ENCODE measurements around the gene DHRS7B.
A peak's percentile ranks its signal among the peaks of the same experiment; 100 is the strongest.
"Not testable (repeated sequence)": the region's sequence is repeated elsewhere in the genome, so short reads cannot be mapped to it uniquely, and the experiment has no call there.

Gene DHRS7B

GRCh38 chr17:21105064-21105894, 21.5 kb upstream of the DHRS7B start:
- in situ Hi-C loops (cut with HindIII; ENCODE audit: low pct_ligation_motif_present, low pct_unique_long_range_greater_than_20kb, low sequenced_read_pairs), result no loop called here
- DNase-seq, result no peak

GRCh38 chr17:21106316-21106715, 20.4 kb upstream of the DHRS7B start:
- in situ Hi-C loops (cut with HindIII; ENCODE audit: low pct_ligation_motif_present, low pct_unique_long_range_greater_than_20kb, low sequenced_read_pairs), result no loop called here
- DNase-seq, result no peak

- in situ Hi-C loops (cut with HindIII; ENCODE audit: low pct_ligation_motif_present, low pct_unique_long_range_greater_than_20kb, low sequenced_read_pairs); DNase-seq: not testable (repeated sequence)
Observed at GRCh38 chr17:21107067-21107650, 19.6 kb upstream of the DHRS7B start.

- DNase-seq, result no peak
Observed at GRCh38 chr17:21108651-21109050, 18.1 kb upstream of the DHRS7B start.

GRCh38 chr17:21113049-21113690, 13.6 kb upstream of the DHRS7B start:
- no peak for DNase-seq
- in situ Hi-C loops (cut with HindIII; ENCODE audit: low pct_ligation_motif_present, low pct_unique_long_range_greater_than_20kb, low sequenced_read_pairs), result no loop called here

More at GRCh38 chr17:21108651-21109050, 18.1 kb upstream of the DHRS7B start:
- in situ Hi-C loops (cut with HindIII; ENCODE audit: low pct_ligation_motif_present, low pct_unique_long_range_greater_than_20kb, low sequenced_read_pairs), result no loop called here

GRCh38 chr17:21113716-21114115, 13.0 kb upstream of the DHRS7B start:
- in situ Hi-C loops (cut with HindIII; ENCODE audit: low pct_ligation_motif_present, low pct_unique_long_range_greater_than_20kb, low sequenced_read_pairs), result no loop called here
- DNase-seq, result no peak

- in situ Hi-C loops (cut with HindIII; ENCODE audit: low pct_ligation_motif_present, low pct_unique_long_range_greater_than_20kb, low sequenced_read_pairs); DNase-seq: not testable (repeated sequence)
Observed at GRCh38 chr17:21114791-21115190, 12.0 kb upstream of the DHRS7B start.

GRCh38 chr17:21119247-21119918, 7.4 kb upstream of the DHRS7B start:
- peak; percentile 58 for DNase-seq
- in situ Hi-C loops (cut with HindIII; ENCODE audit: low pct_ligation_motif_present, low pct_unique_long_range_greater_than_20kb, low sequenced_read_pairs), result no loop called here

- DNase-seq, result no peak
- in situ Hi-C loops (cut with HindIII; ENCODE audit: low pct_ligation_motif_present, low pct_unique_long_range_greater_than_20kb, low sequenced_read_pairs), result no loop called here
Observed at GRCh38 chr17:21119919-21120249, 6.9 kb upstream of the DHRS7B start.

- DNase-seq, result no peak
- in situ Hi-C loops (cut with HindIII; ENCODE audit: low pct_ligation_motif_present, low pct_unique_long_range_greater_than_20kb, low sequenced_read_pairs), result no loop called here
Observed at GRCh38 chr17:21124086-21124485, 2.7 kb upstream of the DHRS7B start.

- DNase-seq; in situ Hi-C loops (cut with HindIII; ENCODE audit: low pct_ligation_motif_present, low pct_unique_long_range_greater_than_20kb, low sequenced_read_pairs): not testable (repeated sequence)
Observed at GRCh38 chr17:21124517-21124916, 2.2 kb upstream of the DHRS7B start.

GRCh38 chr17:21125862-21126261, 902 bp upstream of the DHRS7B start:
- in situ Hi-C loops (cut with HindIII; ENCODE audit: low pct_ligation_motif_present, low pct_unique_long_range_greater_than_20kb, low sequenced_read_pairs), result no loop called here
- DNase-seq, result no peak

GRCh38 chr17:21127509-21128077, 829 bp downstream of the DHRS7B start:
- peak; percentile 6 for DNase-seq
- in situ Hi-C loops (cut with HindIII; ENCODE audit: low pct_ligation_motif_present, low pct_unique_long_range_greater_than_20kb, low sequenced_read_pairs), result no loop called here

GRCh38 chr17:21129023-21129681, 2.4 kb downstream of the DHRS7B start:
- in situ Hi-C loops (cut with HindIII; ENCODE audit: low pct_ligation_motif_present, low pct_unique_long_range_greater_than_20kb, low sequenced_read_pairs), result no loop called here
- DNase-seq, result peak; percentile 60

- in situ Hi-C loops (cut with HindIII; ENCODE audit: low pct_ligation_motif_present, low pct_unique_long_range_greater_than_20kb, low sequenced_read_pairs), result no loop called here
- no peak for DNase-seq
Observed at GRCh38 chr17:21131137-21131536, 4.4 kb downstream of the DHRS7B start.

GRCh38 chr17:21132428-21132827, 5.7 kb downstream of the DHRS7B start:
- in situ Hi-C loops (cut with HindIII; ENCODE audit: low pct_ligation_motif_present, low pct_unique_long_range_greater_than_20kb, low sequenced_read_pairs), result no loop called here
- DNase-seq, result no peak

GRCh38 chr17:21134559-21134958, 7.8 kb downstream of the DHRS7B start:
- in situ Hi-C loops (cut with HindIII; ENCODE audit: low pct_ligation_motif_present, low pct_unique_long_range_greater_than_20kb, low sequenced_read_pairs), result no loop called here
- no peak for DNase-seq

GRCh38 chr17:21140911-21141310, 14.1 kb downstream of the DHRS7B start:
- in situ Hi-C loops (cut with HindIII; ENCODE audit: low pct_ligation_motif_present, low pct_unique_long_range_greater_than_20kb, low sequenced_read_pairs), result no loop called here

More at GRCh38 chr17:21140911-21141310, 14.1 kb downstream of the DHRS7B start:
- DNase-seq, result no peak

All from ACHN (cell line).